SU-DHL-6 (cell line): ENCODE measurements around the gene SELE.

Source experiments
- H2AFZ ChIP-seq: fragments of 200-600 bp; sonication (generic); 2 replicates; pipeline ENCODE4 v1.6.1; 2014; ENCODE audit warnings: low read depth, mild to moderate bottlenecking, moderate library complexity, mixed read lengths, antibody characterized with exemption, low read length; ENCODE audit not compliant: severe bottlenecking
- H3F3A ChIP-seq: fragments of 200-600 bp; shearing (Covaris generic); 2 replicates; pipeline ENCODE4 v1.6.0; 2016; ENCODE audit warnings: antibody characterized with exemption, mild to moderate bottlenecking; ENCODE audit not compliant: insufficient read depth
- H3K27ac ChIP-seq: fragments of 200-600 bp; sonication (generic); 2 replicates; pipeline ENCODE4 v1.5.1; 2016; ENCODE audit warnings: low read depth, mild to moderate bottlenecking, low read length, moderate library complexity, mixed read lengths
- H3K27me3 ChIP-seq: fragments of 200-600 bp; sonication (generic), shearing (Covaris generic); 2 replicates; pipeline ENCODE4 v1.6.0; 2014; ENCODE audit warnings: mild to moderate bottlenecking, low read length
- H3K36me3 ChIP-seq: fragments of 200-600 bp; sonication (generic); 2 replicates; pipeline ENCODE4 v1.6.1; 2014; ENCODE audit warnings: mild to moderate bottlenecking, low read length, mixed read lengths
- H3K4me2 ChIP-seq: fragments of 300-600, 200-600 bp; shearing (Covaris generic), sonication (generic); 2 replicates; pipeline ENCODE4 v1.6.0; 2014; ENCODE audit warnings: low read length, low read depth, mild to moderate bottlenecking; ENCODE audit not compliant: poor library complexity, severe bottlenecking
- H3K4me3 ChIP-seq: fragments of 200-600 bp; sonication (generic); 2 replicates; pipeline ENCODE4 v1.5.1; 2014; ENCODE audit warnings: antibody characterized with exemption, low read length, mild to moderate bottlenecking, mixed read lengths; ENCODE audit not compliant: insufficient read depth, poor library complexity, severe bottlenecking
- H3K79me2 ChIP-seq: fragments of 200-600 bp; sonication (generic); 2 replicates; pipeline ENCODE4 v1.6.1; 2014; ENCODE audit warnings: mild to moderate bottlenecking, low read length, moderate library complexity; ENCODE audit not compliant: insufficient read depth
- H3K9ac ChIP-seq: fragments of 200-600 bp; sonication (generic); 2 replicates; pipeline ENCODE4 v1.7.0; 2014; ENCODE audit warnings: mild to moderate bottlenecking, low read length
- H3K9me2 ChIP-seq: fragments of 200-600 bp; sonication (generic); replicated peaks from 2 replicates; pipeline ENCODE4 v1.6.1; 2014; ENCODE audit warnings: low read length; ENCODE audit not compliant: insufficient read depth
- H3K9me3 ChIP-seq: fragments of 200-600 bp; sonication (generic); 2 replicates; pipeline ENCODE4 v1.6.1; 2014; ENCODE audit warnings: low read length, mixed read lengths; ENCODE audit not compliant: insufficient read depth
- H4K20me1 ChIP-seq: fragments of 200-600 bp; sonication (generic); 2 replicates; pipeline ENCODE4 v1.6.1; 2014; ENCODE audit warnings: low read depth, mild to moderate bottlenecking, antibody characterized with exemption, low read length, moderate library complexity, mixed read lengths
- EZH2phosphoT487 ChIP-seq: fragments of 200-600 bp; sonication (generic), shearing (Covaris generic); conservative IDR thresholded peaks from 2 replicates; pipeline ENCODE4 v1.6.1; 2018; ENCODE audit warnings: mild to moderate bottlenecking, antibody characterized with exemption, low read length, moderate library complexity, mixed read lengths
- TF ChIP-seq, protein P1 (sequence below): fragments of 200-600 bp; sonication (generic); IDR thresholded peaks from one replicate; pipeline ENCODE4 v1.5.1; 2017; ENCODE audit warnings: antibody characterized with exemption, mild to moderate bottlenecking, low read length, moderate library complexity; ENCODE audit not compliant: insufficient read depth, poor library complexity, severe bottlenecking

Gene SELE

DNA sequence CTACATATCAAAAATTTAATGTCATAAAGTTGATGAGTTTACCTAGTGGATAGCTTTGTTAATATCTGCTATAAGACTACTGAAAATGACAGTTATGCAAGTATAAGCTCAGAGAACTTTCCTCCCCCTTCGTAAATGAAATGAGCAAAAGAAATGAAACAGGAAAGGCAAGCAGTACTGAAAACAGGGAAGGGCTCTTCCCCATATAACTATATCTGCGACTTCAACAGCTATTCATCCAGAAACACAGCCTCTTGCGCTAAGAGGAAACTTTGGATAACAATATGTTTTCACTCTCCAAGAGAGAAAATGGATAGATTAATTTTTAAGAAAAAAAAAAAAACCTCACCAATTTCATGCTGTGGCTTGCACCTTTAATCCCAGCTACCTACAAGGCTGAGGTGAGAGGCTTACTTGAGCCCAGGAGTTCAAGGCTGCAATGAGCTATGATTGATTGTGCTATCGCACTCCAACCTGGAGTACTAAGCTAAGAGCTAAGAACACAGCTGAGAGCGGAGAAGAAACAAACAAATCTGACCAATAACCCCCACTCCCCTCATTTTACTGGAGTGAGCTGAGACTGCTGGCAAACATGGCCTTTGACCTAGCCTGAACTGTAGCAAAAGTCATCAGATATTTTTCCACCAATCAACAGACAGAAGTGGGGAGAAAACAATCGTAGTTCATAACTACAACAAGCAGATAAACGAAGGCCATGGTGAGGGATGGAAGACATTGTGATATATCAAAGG is 31.9 kb upstream of the SELE start:
- H3K9me3 ChIP-seq = no peaks in the 10 kb centered on the region
- no peaks in the 10 kb centered on the region for H3K9me2 ChIP-seq
- H3K27me3 ChIP-seq = no peaks in the 10 kb centered on the region
- TF ChIP-seq, protein P1, sequence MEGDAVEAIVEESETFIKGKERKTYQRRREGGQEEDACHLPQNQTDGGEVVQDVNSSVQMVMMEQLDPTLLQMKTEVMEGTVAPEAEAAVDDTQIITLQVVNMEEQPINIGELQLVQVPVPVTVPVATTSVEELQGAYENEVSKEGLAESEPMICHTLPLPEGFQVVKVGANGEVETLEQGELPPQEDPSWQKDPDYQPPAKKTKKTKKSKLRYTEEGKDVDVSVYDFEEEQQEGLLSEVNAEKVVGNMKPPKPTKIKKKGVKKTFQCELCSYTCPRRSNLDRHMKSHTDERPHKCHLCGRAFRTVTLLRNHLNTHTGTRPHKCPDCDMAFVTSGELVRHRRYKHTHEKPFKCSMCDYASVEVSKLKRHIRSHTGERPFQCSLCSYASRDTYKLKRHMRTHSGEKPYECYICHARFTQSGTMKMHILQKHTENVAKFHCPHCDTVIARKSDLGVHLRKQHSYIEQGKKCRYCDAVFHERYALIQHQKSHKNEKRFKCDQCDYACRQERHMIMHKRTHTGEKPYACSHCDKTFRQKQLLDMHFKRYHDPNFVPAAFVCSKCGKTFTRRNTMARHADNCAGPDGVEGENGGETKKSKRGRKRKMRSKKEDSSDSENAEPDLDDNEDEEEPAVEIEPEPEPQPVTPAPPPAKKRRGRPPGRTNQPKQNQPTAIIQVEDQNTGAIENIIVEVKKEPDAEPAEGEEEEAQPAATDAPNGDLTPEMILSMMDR = no peak
- no peak for TF ChIP-seq EZH2phosphoT487
- no peaks in the 10 kb centered on the region for H3K36me3 ChIP-seq
- H3K4me3 ChIP-seq = no peak overlapping the region
- H3K4me2 ChIP-seq = no peak overlapping the region
- no peaks in the 10 kb centered on the region for H3F3A ChIP-seq
- no peak overlapping the region for H2AFZ ChIP-seq
- no peaks in the 10 kb centered on the region for H3K79me2 ChIP-seq
- no peaks in the 10 kb centered on the region for H4K20me1 ChIP-seq
- no peak overlapping the region for H3K27ac ChIP-seq
- no peak overlapping the region for H3K9ac ChIP-seq

DNA sequence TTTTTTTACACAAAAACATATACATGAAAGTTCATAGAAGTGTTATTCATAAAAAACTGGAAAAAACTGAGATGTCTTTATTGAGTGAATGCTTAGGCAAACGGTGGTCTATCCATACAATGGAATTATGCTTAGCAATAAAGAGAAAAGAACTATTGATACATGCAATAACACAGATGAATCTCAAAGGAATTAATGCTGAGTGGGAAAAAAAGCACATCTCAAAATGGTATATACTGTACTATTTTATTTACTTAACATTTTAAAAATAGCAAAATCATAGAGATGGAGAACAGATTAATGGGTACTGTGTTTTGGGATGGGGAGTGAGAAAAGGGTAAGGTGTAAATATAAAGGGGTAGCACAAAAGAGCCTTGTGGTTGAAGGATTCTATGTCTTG is 31.0 kb upstream of the SELE start:
- Histone ChIP-seq H3K9ac (no peak overlapping the region), H3K4me3 (no peak overlapping the region), H3K9me2 (no peaks in the 10 kb centered on the region), H3K27ac (no peak overlapping the region), H3K36me3 (no peaks in the 10 kb centered on the region), H3K27me3 (no peaks in the 10 kb centered on the region), H2AFZ (no peak overlapping the region), H3K9me3 (no peaks in the 10 kb centered on the region), H3F3A (no peaks in the 10 kb centered on the region), H3K4me2 (no peak overlapping the region), H4K20me1 (no peaks in the 10 kb centered on the region), H3K79me2 (no peaks in the 10 kb centered on the region)
- TF ChIP-seq, protein P1 = no peak
- TF ChIP-seq EZH2phosphoT487 = no peak

DNA sequence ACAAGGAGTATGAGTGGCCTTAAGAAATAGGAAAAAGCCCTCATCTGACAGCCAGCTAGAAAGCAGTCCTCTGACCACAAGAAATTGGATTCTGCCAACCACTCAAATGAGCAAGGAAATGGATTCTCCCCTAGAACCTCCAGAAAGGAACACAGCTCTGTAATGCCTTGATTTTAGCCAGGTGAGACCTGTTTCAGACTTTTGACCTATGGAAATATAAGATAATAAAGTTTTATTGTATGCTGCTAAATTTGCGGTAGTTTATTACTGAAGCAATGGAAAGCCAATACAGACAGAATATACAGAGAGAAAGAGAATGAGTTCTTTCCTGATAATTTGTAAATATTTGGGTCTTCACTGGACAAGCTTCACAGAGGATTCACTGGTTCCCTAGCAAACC is 28.8 kb upstream of the SELE start:
- Histone ChIP-seq H3K27ac (no peak overlapping the region), H2AFZ (no peak overlapping the region), H4K20me1 (no peaks in the 10 kb centered on the region), H3K4me3 (no peak overlapping the region), H3K9me3 (no peaks in the 10 kb centered on the region), H3K9ac (no peak overlapping the region), H3F3A (no peaks in the 10 kb centered on the region), H3K79me2 (no peaks in the 10 kb centered on the region), H3K9me2 (no peaks in the 10 kb centered on the region), H3K4me2 (no peak overlapping the region), H3K27me3 (no peaks in the 10 kb centered on the region), H3K36me3 (no peaks in the 10 kb centered on the region)
- no peak for TF ChIP-seq EZH2phosphoT487
- TF ChIP-seq, protein P1 = no peak
